ENCODE results near the gene HSPB2. TPM values are rescaled to one million over a fixed set of nuclear protein-coding genes. Genes with fewer than 3 reads are reported as not detected.

Gene HSPB2
- total RNA-seq, 1 experiment from 2014 or later, result 0.33 TPM

GRCh38 chr11:111923951-111924350 is 11.4 kb downstream of the HSPB2 start (continued):
- TF ChIP-seq, protein P1, sequence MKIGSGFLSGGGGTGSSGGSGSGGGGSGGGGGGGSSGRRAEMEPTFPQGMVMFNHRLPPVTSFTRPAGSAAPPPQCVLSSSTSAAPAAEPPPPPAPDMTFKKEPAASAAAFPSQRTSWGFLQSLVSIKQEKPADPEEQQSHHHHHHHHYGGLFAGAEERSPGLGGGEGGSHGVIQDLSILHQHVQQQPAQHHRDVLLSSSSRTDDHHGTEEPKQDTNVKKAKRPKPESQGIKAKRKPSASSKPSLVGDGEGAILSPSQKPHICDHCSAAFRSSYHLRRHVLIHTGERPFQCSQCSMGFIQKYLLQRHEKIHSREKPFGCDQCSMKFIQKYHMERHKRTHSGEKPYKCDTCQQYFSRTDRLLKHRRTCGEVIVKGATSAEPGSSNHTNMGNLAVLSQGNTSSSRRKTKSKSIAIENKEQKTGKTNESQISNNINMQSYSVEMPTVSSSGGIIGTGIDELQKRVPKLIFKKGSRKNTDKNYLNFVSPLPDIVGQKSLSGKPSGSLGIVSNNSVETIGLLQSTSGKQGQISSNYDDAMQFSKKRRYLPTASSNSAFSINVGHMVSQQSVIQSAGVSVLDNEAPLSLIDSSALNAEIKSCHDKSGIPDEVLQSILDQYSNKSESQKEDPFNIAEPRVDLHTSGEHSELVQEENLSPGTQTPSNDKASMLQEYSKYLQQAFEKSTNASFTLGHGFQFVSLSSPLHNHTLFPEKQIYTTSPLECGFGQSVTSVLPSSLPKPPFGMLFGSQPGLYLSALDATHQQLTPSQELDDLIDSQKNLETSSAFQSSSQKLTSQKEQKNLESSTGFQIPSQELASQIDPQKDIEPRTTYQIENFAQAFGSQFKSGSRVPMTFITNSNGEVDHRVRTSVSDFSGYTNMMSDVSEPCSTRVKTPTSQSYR (CRISPR knock-in tag; IDR thresholded peaks at IDR 0.05), result no peak
- no peak for TF ChIP-seq ZNF416 (CRISPR knock-in tag; IDR thresholded peaks at IDR 0.05)

DNA sequence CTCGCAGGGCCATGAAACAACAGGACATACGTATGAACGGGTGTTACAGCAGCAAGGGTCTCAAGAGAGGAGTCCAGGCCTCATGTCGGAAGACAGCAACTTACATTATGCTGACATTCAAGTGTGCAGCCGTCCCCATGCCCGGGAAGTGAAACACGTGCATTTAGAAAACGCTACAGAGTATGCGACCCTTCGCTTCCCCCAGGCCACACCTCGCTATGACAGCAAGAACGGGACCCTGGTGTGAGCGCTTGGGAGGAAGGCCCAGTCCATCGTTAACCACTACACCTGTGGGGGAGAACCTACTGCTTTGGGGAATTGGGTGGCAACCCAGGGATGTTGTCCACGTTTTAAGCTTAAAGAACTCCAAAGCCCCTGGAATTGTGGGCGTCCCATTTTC is 13.4 kb downstream of the HSPB2 start:
- ChIA-PET POLR2A (interaction anchor here (1.3 to 2.6 kb wide), 6 partner anchors 8 to 160 kb away, joined by 6 to 21 read pairs (median 14); partner anchors contain the start of genes ALG9, C11orf52, CRYAB and DIXDC1), CTCF (interaction anchor here (1.2 to 2.9 kb wide), 11 partner anchors 10 to 84 kb away, joined by 3 to 67 read pairs (median 10); partner anchors contain the start of genes ALG9, CRYAB and DIXDC1)
- Mint-ChIP-seq H3K27ac (peak overlapping the region; percentile 62), H3K27me3 (ENCODE audit: low read depth) (no peaks in the 10 kb centered on the region), H3K4me1 (peaks cover 28% of the 10 kb centered on the region), H3K36me3 (no peaks in the 10 kb centered on the region), H3K9me3 (no peaks in the 10 kb centered on the region), H3K4me3 (peak overlapping the region; percentile 69)
- ATAC-seq (no peak), DNase-seq (ENCODE audit: low spot score) (no peak)
- no peak for TF ChIP-seq CREM (CRISPR knock-in tag; IDR thresholded peaks at IDR 0.05)
- no peak for TF ChIP-seq NR1H2 (CRISPR knock-in tag; IDR thresholded peaks at IDR 0.05)
- no peak for TF ChIP-seq RORB (CRISPR knock-in tag; IDR thresholded peaks at IDR 0.05)
- TF ChIP-seq NFATC4 (CRISPR knock-in tag; IDR thresholded peaks at IDR 0.05), result no peak
- no peak for TF ChIP-seq CDX4 (CRISPR knock-in tag; IDR thresholded peaks at IDR 0.05; ENCODE audit: borderline replicate concordance)
- no peak for TF ChIP-seq ATF1 (CRISPR knock-in tag; IDR thresholded peaks at IDR 0.05)
- TF ChIP-seq, protein P2, sequence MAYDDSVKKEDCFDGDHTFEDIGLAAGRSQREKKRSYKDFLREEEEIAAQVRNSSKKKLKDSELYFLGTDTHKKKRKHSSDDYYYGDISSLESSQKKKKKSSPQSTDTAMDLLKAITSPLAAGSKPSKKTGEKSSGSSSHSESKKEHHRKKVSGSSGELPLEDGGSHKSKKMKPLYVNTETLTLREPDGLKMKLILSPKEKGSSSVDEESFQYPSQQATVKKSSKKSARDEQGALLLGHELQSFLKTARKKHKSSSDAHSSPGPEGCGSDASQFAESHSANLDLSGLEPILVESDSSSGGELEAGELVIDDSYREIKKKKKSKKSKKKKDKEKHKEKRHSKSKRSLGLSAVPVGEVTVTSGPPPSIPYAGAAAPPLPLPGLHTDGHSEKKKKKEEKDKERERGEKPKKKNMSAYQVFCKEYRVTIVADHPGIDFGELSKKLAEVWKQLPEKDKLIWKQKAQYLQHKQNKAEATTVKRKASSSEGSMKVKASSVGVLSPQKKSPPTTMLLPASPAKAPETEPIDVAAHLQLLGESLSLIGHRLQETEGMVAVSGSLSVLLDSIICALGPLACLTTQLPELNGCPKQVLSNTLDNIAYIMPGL (CRISPR knock-in tag; IDR thresholded peaks at IDR 0.05), result no peak
- no peak for TF ChIP-seq MXD4 (CRISPR knock-in tag; IDR thresholded peaks at IDR 0.05; ENCODE audit: borderline replicate concordance)
- TF ChIP-seq ATF2 (CRISPR knock-in tag; IDR thresholded peaks at IDR 0.05; ENCODE audit: borderline replicate concordance, low read depth), result no peak
- no peak for TF ChIP-seq AFF4 (CRISPR knock-in tag; IDR thresholded peaks at IDR 0.05; ENCODE audit: borderline replicate concordance)
- TF ChIP-seq E2F5 (CRISPR knock-in tag; IDR thresholded peaks at IDR 0.05), result no peak
- TF ChIP-seq CREB1 (CRISPR knock-in tag; IDR thresholded peaks at IDR 0.05), result no peak

All from WTC11 (cell line).